ENCODE data around the gene XPO1.
A peak's percentile ranks its signal among the peaks of the same experiment; 100 is the strongest.
"Not testable (repeated sequence)": the region's sequence is repeated elsewhere in the genome, so short reads cannot be mapped to it uniquely, and the experiment has no call there.

The XPO1 gene

GRCh38 chr2:61535449-61535848 lies 2.7 kb downstream of the XPO1 start:
- no peak for DNase-seq

GRCh38 chr2:61534926-61535325 lies 3.2 kb downstream of the XPO1 start:
- no peak for DNase-seq

GRCh38 chr2:61530749-61531148 lies 7.4 kb downstream of the XPO1 start:
- DNase-seq, result no peak

GRCh38 chr2:61529944-61530735 lies 8.0 kb downstream of the XPO1 start:
- DNase-seq, result no peak

- DNase-seq, result no peak
Observed at GRCh38 chr2:61520261-61520660, 17.9 kb downstream of the XPO1 start.

GRCh38 chr2:61512768-61513398 lies 25.3 kb downstream of the XPO1 start:
- DNase-seq, result no peak

GRCh38 chr2:61510674-61511671 lies 27.2 kb downstream of the XPO1 start:
- DNase-seq, result no peak

- DNase-seq, result no peak
Observed at GRCh38 chr2:61504949-61505348, 33.2 kb downstream of the XPO1 start.

GRCh38 chr2:61499060-61499459 lies 39.1 kb downstream of the XPO1 start:
- no peak for DNase-seq

- DNase-seq, result no peak
Observed at GRCh38 chr2:61493523-61493942, 44.6 kb downstream of the XPO1 start.

- no peak for DNase-seq
Observed at GRCh38 chr2:61492476-61492875, 45.7 kb downstream of the XPO1 start.

GRCh38 chr2:61485281-61485680 lies 52.9 kb downstream of the XPO1 start:
- DNase-seq, result no peak

- no peak for DNase-seq
Observed at GRCh38 chr2:61478086-61478485, 60.1 kb downstream of the XPO1 start.

GRCh38 chr2:61476929-61477589 lies 61.1 kb downstream of the XPO1 start:
- not testable (repeated sequence) for DNase-seq

- DNase-seq, result no peak
Observed at GRCh38 chr2:61471905-61472805, 66.0 kb downstream of the XPO1 start.

- DNase-seq, result peak; percentile 87
Observed at GRCh38 chr2:61470965-61471904, 66.9 kb downstream of the XPO1 start, which contains the start of gene USP34. Gene USP34, minus strand, starts transcription at chr2:61471087. Its CDS starts 395 bp downstream, at chr2:61470692.

- peak; percentile 28 for DNase-seq
Observed at GRCh38 chr2:61470122-61470951, 67.8 kb downstream of the XPO1 start.

GRCh38 chr2:61469424-61470121 lies 68.6 kb downstream of the XPO1 start:
- no peak for DNase-seq

- not testable (repeated sequence) for DNase-seq
Observed at GRCh38 chr2:61468231-61468630, 69.9 kb downstream of the XPO1 start.
